ENCODE data around the gene GRIFIN.
A peak's percentile ranks its signal among the peaks of the same experiment; 100 is the strongest.

The GRIFIN gene

GRCh38 chr7:2513702-2514101 is 37.5 kb upstream of the GRIFIN start:
- DNase-seq (ENCODE audit: insufficient read length, low spot score), result no peak
- no peak for FAIRE-seq

GRCh38 chr7:2512713-2513112 is 36.5 kb upstream of the GRIFIN start:
- DNase-seq (ENCODE audit: insufficient read length, low spot score), result no peak
- FAIRE-seq, result peak; percentile 31

- FAIRE-seq, result peak; percentile 48
- DNase-seq (ENCODE audit: insufficient read length, low spot score), result no peak
Observed at GRCh38 chr7:2512179-2512661, 36.0 kb upstream of the GRIFIN start.

GRCh38 chr7:2511769-2512168 is 35.6 kb upstream of the GRIFIN start:
- DNase-seq (ENCODE audit: insufficient read length, low spot score) (no peak), FAIRE-seq (no peak)

- FAIRE-seq, result no peak
- no peak for DNase-seq (ENCODE audit: insufficient read length, low spot score)
Observed at GRCh38 chr7:2510909-2511768, 34.9 kb upstream of the GRIFIN start.

- no peak for DNase-seq (ENCODE audit: insufficient read length, low spot score)
- no peak for FAIRE-seq
Observed at GRCh38 chr7:2510130-2510776, 34.1 kb upstream of the GRIFIN start.

GRCh38 chr7:2509298-2509906 is 33.2 kb upstream of the GRIFIN start:
- DNase-seq (ENCODE audit: insufficient read length, low spot score) (no peak), FAIRE-seq (no peak)

- DNase-seq (ENCODE audit: insufficient read length, low spot score), result no peak
- FAIRE-seq, result peak; percentile 73
Observed at GRCh38 chr7:2508327-2509215, 32.4 kb upstream of the GRIFIN start.

- FAIRE-seq, result no peak
Observed at GRCh38 chr7:2507917-2508306, 31.7 kb upstream of the GRIFIN start.

GRCh38 chr7:2507208-2507916 is 31.2 kb upstream of the GRIFIN start:
- no peak for FAIRE-seq
- DNase-seq (ENCODE audit: insufficient read length, low spot score), result no peak

More at GRCh38 chr7:2507917-2508306, 31.7 kb upstream of the GRIFIN start:
- no peak for DNase-seq (ENCODE audit: insufficient read length, low spot score)

- DNase-seq (ENCODE audit: insufficient read length, low spot score) (no peak), FAIRE-seq (no peak)
Observed at GRCh38 chr7:2505401-2505800, 29.2 kb upstream of the GRIFIN start.

GRCh38 chr7:2504889-2505375 is 28.7 kb upstream of the GRIFIN start:
- FAIRE-seq, result no peak
- DNase-seq (ENCODE audit: insufficient read length, low spot score), result no peak

GRCh38 chr7:2504128-2504888 is 28.1 kb upstream of the GRIFIN start:
- FAIRE-seq (no peak), DNase-seq (ENCODE audit: insufficient read length, low spot score) (no peak)

- no peak for DNase-seq (ENCODE audit: insufficient read length, low spot score)
- peak; percentile 74 for FAIRE-seq
Observed at GRCh38 chr7:2503056-2503941, 27.1 kb upstream of the GRIFIN start.

GRCh38 chr7:2502647-2502966 is 26.4 kb upstream of the GRIFIN start:
- DNase-seq (ENCODE audit: insufficient read length, low spot score) (no peak), FAIRE-seq (no peak)

- no peak for FAIRE-seq
Observed at GRCh38 chr7:2501947-2502646, 25.9 kb upstream of the GRIFIN start.

GRCh38 chr7:2500701-2501100 is 24.5 kb upstream of the GRIFIN start:
- FAIRE-seq (peak; percentile 51), DNase-seq (ENCODE audit: insufficient read length, low spot score) (no peak)

More at GRCh38 chr7:2501947-2502646, 25.9 kb upstream of the GRIFIN start:
- DNase-seq (ENCODE audit: insufficient read length, low spot score), result no peak
